DMS79 treated with DMSO at 0.1 percent for 48 hours (cell line): ENCODE data around the gene PLXDC1.

Experiments
- DNase-seq: peaks from one replicate; lab custom pipeline; 2025; lab: John Stamatoyannopoulos, UW

PLXDC1 gene

GRCh38 chr17:39151150-39151942, at the start of gene PLXDC1:
TSS of gene PLXDC1 (minus strand) at chr17:39151637. CDS start at chr17:39151437, 200 bp downstream.
- no peak for DNase-seq

DNA sequence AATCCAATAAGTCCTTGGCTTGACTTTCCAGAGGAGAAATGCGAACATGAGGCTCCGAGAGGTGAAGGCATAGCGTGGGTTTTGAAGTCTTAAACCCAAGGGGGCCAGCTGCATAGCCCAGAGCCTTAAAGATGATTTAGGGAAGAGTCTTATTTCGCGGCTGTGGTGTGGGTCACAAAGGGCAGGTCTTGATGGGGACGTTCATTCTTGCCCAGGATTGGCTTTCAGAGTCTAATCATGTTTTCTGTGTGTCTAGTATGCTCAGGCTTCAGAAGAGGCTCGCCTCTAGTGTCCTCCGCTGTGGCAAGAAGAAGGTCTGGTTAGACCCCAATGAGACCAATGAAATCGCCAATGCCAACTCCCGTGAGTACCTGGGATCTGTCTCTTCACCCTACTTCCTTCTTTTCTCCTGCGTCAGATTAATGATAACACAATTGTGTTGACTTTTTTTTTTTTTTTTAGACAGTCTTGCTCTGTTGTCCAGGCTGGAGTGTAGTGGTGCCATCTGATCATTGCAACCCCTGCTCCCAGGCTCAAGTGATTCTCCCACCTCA, 49.6 kb upstream of the PLXDC1 start:
- no peak for DNase-seq

DNA sequence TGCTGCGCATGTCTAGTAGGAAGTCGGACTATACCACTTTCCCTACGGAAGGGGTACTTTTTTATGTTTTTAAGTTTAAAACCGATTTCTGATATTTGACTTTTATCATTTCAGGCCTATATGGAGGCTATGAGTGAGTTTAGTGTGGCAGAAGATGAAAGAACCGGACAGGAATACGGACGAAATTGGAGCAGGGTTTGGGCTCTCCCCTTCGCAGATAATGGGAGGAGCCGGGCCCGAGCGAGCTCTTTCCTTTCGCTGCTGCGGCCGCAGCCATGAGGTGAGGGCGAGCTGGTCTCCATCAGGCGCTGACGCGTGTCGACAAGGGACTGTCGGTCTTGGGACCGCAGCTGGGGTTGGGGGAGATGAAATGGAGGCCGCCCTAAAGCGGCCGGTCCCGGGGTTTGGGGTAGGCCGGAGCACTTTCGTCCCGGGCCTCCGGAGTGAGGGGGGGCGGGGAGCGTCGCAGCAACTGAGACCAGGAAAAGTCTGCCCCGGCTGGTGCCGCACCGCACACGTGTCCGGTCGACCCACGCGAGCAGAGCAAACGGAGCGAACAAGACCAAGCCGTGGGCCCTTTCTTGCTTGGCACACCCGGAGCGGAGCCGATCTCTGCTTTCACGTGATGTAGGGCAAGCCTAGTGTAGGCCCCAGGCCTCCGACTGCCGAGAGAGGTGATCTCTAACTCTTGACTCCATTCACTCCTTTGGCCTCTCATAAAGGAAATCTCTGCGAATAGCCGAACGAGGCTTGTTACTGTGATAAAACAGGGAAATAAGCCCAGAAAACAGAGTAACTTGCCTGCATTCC, 48.8 kb upstream of the PLXDC1 start, which contains the start of gene RPL19:
RPL19 (plus strand) TSS at position 214 of the 810 bp plus-strand sequence; CDS start at position 276, 62 bp downstream.
- DNase-seq = peak; percentile 97

- DNase-seq = no peak
Observed at GRCh38 chr17:39199820-39200069, 48.3 kb upstream of the PLXDC1 start.

- DNase-seq = no peak
Observed at GRCh38 chr17:39198186-39198566, 46.7 kb upstream of the PLXDC1 start.

DNA sequence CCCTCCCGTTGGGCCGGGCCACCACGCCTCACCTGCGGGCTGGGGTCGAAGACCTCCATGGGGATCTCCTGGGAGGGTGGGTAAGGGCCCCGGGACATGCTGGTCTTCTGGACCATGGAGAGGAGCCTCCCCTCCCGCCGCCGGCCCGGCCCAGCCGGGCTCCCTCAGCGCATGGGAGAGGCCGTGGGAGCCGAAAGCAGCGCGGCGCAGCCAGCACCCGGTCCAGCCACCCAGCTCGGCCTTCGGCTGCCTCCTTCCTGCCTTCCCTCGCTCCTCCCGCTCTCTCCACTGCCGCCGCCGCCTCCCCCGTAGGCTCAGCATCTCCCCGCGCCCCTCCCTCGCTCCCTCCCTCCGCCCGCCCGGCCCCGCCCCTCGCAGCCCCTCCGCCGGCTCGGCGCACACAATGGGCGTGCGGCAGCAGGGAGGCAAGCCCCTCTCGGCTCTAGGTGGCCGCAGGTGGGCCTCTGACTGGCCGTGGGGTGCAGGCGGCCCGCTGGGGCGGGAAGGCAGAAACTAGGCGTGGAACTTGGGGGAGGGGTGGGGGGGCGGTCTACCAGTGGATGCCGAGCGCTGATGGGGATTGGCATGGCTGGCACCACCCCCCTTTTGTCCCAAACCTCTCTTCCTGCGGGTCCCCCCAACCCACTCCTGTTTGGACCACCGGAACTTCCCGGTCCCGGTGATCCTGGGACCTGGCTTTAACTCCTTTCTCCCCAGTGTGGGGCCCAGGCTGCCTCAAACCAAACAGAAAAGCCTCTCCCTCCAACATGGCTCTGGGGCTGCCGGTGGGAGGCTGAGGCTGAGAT, 46.1 kb upstream of the PLXDC1 start, which contains the start of gene CACNB1:
CACNB1 (minus strand) TSS at position 290 of the 806 bp plus-strand sequence; CDS start at position 116, 174 bp downstream.
- peak; percentile 76 for DNase-seq

DNA sequence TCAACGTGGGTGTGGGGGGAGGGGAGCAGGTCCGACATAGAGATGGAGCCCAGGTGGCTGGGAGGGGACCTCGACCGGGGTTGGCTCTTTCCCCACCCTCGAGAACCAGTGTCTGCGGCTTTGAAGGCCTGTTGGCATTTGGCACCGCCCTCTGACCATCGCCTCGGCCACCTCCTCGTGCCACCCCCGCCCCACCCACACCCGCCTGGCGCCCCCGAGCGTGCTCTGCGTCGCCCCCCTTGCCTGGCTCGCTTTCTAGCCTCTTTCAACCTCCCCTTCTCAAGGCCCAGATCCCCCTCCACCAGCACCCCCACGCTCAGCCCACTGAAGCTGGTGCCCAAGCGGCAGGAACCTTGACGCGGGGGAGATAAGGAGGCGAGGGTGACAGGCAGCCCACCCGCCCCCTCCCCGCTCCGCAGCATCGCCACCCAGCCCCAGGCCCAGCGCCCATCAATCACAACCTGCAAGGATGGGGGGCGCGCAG, 45.4 kb upstream of the PLXDC1 start:
- peak; percentile 39 for DNase-seq

DNA sequence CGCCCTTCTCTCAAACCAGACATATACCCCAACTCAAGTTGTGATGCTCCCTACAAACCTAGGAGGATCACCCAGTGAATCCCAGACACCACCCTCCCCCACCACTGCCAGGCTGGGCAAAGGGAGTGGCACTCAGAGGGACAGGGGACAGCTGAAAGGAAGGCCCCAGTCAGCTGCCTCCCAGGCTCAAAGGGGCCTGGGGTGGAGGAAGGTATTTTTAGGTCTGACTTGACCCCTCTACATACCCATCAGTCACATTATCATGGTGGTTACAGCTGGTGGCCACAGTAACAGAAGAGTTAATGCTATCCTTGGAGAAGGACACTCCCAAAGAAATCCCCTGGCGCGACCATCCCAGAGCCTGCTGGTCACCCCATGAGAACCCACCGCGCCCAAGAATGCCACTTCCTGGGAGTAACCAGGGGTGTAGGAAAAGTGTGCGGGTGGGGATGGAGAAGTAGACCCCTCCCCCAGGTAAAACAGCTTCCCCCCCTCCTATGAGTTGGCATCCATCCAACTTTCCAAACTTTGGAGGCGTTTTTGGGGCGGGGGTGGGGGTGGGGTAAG, 44.9 kb upstream of the PLXDC1 start:
- DNase-seq = no peak

DNA sequence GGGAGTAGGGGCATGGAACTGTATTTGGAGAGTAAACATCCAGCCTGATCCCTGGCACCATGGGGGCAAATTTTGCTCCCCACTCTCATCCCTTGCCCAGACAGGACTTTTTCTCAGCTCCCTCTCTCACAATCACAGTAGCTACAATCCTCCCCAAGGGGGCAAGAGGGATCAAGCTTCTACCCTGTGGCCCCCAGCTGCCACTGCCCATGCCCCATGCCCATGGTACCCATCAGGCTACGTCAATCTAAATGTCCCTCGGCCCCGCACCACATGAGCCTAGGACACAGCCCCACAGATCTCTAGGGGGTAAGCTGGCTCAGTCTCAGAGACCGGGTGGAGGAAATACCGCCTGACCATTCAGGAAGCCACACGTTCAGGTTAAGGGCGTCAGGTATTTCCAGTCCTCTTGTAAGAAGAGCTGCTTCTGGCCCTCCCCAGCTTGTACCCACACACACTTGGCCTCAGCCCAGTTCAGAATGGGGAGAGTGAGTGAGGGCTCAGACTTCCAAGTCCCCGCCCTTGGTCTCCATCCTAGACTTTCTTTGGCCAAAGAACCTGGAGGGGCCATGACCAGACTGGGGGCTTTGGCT, 44.2 kb upstream of the PLXDC1 start:
- peak; percentile 15 for DNase-seq

DNA sequence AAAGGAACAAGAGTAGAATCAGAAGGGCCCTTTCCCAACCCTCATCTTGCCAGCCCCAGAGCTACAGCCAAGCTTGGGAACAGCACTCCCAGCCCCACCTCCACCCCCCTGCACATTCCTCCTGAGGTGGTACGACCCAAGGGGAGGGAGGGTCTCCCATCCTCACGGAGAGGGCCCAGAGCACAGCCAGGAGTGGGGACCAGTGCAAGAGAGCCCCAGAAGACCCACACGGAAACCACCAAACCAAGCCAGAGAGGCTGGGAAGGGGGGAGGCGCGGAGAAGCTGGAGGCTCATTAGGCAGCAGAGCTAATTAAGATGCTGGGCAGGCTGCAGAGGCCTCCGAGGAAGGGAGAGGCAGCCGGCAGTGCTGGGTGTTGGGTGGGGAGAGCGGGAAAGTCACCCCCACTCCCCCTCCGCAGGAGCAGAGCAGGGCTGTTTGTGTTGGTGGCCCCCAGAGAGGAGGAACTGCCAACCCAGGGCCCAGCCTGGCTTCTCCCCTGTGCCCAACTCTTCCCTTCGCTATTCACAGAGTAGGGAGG, 43.6 kb upstream of the PLXDC1 start:
- DNase-seq = no peak

- DNase-seq = no peak
Observed at GRCh38 chr17:39194089-39194984, 42.9 kb upstream of the PLXDC1 start.

GRCh38 chr17:39193346-39193745, 41.9 kb upstream of the PLXDC1 start:
- no peak for DNase-seq

- no peak for DNase-seq
Observed at GRCh38 chr17:39192901-39193300, 41.5 kb upstream of the PLXDC1 start.

GRCh38 chr17:39191750-39192510, 40.5 kb upstream of the PLXDC1 start:
- no peak for DNase-seq

GRCh38 chr17:39187152-39187830, 35.9 kb upstream of the PLXDC1 start:
- DNase-seq = no peak

DNA sequence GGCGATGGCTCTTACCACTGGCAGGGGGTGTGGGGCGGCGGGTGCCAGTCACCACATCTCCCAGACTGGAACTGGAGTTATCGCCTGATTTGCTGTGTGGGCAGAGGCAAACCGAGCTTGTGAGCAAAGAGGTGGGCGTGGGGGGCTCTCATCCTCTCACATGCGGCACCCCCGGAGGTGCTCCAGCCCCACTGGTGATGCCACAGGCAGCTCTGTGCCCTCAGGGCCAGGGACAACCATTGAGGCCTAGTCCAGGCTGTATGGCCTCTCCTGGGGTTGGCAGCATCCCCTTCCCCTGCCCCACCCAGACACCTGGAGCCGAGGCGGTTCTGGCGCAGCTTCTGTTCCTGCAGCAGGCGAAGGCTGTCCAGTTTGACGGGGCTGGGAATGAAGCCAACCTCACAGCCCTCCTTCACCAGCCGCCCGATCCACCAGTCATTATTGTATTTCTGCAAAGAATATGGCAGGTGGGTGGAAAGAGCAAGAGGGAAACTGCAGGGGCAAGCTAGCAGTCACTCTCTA, 35.1 kb upstream of the PLXDC1 start:
- DNase-seq = no peak

- no peak for DNase-seq
Observed at GRCh38 chr17:39183720-39184119, 32.3 kb upstream of the PLXDC1 start.

DNA sequence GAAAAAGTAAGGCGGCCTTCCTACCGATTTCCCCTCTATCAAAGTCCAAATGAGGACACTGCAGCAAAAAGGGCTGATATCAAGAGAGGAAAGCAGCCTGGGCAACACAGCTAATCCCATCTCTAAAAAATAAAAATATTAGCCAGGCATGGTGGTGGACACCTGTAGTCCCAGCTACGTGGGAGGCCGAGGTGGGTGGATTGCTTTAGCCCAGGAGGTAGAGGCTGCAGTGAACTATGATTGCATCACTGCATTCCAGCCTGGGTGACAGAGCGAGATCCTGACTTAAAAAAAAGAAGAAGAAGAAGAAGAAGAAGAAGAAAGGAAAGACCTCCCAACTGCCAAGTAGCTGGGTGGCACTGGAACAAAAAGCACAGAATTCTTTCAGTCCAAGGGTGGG, 31.6 kb upstream of the PLXDC1 start:
- DNase-seq = no peak
